Fibroblast of peridontal ligament (primary cell): ENCODE data around the gene MYO1A.
A peak's percentile ranks its signal among the peaks of the same experiment; 100 is the strongest.
"Not testable (repeated sequence)": the region's sequence is repeated elsewhere in the genome, so short reads cannot be mapped to it uniquely, and the experiment has no call there.

Source experiments
- DNase-seq: peaks from one replicate; pipeline ENCODE4 v3.0.0-alpha.2; 2010; ENCODE audit errors: extremely low read depth

The MYO1A gene

DNA sequence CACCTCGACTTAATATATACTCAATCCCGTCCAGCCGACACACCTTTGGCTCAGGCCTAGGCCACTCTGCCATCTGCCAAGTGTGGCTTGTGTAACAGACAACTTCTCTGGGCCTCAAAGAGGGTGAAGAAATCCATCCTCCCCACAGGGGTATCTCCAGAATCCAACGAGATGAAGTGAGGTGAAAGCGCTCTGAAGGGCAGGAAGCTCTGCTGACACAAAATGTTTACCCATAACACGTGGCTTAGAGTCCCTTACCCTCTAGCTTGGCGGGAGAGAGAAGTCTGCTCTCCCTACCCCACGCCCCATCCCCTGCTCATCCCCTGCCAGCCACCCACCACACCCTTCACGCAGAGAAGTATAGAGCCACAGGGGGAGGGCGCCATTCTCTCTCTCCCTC, 56.6 kb downstream of the MYO1A start:
- no peak for DNase-seq

- DNase-seq = no peak
These were observed 58.3 kb downstream of the MYO1A start for GRCh38 chr12:56991319-56992246.

GRCh38 chr12:56990648-56991318, 59.1 kb downstream of the MYO1A start:
- DNase-seq = no peak

DNA sequence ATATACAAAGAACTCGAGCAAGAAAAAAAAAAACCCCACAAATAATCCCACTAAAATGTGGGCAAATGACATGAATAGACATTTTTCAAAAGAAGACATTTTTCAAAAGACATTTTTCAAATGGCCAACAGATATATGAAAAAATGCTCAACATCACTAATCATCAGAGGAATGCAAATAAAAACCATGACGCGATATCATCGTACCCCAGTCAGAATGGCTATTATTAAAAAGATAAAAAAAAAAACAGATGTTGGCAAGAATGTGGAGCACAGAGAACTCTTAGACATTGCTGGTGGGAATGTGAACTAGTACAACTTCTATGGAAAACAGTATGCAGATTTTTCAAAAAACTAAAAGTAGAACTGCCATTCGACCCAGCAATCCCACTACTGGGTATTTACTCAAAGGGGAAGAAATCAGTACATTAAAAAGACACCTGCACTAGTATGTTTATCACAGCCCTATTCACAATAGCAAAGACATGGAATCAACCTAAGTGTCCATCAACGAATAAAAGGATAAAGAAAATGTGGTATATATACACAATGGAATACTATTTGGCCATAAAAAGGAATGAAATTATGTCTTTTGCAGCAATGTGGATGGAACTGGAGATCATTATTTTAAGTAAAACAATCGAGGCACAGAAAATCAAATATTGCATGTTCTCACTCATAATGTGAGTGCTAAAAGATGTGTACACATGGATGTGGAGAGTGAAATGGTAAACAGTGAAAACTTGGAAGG, 59.9 kb downstream of the MYO1A start:
- no peak for DNase-seq

DNA sequence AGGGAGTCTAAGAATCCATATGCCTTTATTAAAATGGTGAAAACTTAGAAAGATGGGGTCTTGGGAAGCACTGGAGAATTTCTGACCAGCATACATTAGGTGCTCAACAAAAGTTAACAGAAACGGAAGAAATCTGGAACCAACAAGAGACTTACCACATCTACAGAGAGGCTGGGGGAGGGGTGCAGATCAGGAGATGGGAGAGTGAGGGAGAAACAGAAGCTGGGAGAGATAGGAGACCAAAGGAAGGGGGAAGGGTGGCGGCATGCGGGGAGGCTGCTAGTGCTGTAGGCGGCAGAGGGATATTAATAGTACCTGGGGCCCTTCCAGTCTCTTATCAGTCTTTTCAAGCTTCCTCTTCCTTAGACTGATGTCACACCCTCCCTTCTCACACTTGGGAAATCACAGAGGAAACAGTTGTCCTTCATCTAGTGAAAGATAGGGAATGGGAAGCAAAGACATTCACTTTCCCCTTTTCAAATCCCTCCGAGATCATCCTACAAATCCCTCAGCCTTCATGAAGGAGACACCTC, 61.7 kb downstream of the MYO1A start:
- no peak for DNase-seq

DNA sequence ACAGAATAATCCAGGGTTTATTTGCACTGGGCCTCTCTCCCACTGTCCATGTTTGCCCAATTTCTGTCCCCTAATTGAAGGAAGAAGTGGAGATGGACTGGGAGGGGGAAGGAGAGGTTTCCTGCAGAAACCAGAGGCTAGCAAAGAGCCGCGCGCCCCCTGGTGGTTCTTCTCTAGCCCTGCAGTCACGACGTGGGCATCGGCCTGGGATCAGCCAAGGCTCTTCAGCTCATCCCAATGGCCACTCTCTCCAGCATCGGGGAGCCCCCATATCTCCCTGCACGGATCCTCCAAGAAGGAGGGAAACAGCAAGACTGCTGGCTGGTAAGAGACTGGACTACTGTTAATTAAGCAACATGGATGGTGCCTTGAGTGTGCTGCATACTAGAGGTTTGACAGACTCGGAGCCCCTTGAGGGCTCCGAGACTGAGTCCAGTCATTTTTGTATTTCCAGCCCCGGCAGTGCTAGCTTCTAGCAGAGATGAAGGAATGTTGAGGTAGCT, 62.3 kb downstream of the MYO1A start:
- DNase-seq = peak; percentile 72

- DNase-seq = no peak
These were observed 62.9 kb downstream of the MYO1A start for GRCh38 chr12:56987011-56987410.

GRCh38 chr12:56985714-56986113, 64.2 kb downstream of the MYO1A start:
- not testable (repeated sequence) for DNase-seq

DNA sequence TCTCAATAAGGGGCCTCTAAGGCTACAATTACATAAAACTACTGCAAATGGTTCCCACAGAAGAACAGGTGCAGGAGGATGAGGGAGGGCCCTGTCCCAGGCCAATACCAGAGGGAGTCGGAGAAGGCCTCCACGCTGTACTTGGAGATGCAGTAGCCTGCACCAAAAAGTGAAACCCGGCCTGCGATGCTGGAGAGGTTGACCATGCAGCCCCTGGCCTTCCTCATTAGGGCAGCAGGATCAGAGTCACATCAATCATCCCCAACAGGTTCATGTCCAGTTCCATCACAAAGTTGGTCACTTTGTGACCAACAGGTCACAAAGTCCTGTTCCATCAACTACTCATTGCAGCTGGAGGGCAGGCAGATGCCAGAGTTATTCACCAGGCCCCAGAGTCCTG, 66.5 kb downstream of the MYO1A start:
- no peak for DNase-seq

DNA sequence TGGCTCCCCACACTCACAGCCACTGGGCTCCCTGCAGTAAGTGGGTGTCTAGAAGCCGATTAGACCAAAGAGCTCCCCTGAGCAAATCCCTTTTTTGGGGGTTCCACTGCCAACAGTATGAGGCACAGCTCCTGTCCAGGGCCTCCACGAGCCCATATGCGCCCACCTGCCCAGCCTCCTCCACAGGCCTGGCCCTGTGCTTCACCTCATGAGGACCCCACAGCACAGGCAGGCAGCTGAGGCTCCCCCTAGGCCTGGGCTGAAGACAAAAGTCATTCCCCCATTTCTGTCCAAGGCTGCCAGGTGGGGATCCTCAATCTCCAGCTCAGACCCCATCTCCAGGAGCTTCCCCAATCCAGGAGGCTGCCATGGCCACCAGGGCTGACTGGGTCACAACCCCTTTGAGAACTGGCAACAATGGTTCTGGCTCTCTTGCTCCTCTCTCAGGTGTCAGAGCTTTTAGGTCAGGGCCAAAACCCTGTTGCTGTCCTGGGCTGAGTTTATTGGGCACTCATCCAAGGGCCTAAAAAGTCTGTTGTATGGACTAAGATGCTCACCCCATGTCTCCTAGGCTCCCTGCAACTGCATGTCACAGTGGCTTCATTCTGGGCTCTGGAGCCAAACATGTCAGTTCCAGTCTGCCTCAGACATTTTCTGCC, 67.2 kb downstream of the MYO1A start:
- DNase-seq = not testable (repeated sequence)

GRCh38 chr12:56980941-56981530, 68.9 kb downstream of the MYO1A start:
- DNase-seq = no peak

DNA sequence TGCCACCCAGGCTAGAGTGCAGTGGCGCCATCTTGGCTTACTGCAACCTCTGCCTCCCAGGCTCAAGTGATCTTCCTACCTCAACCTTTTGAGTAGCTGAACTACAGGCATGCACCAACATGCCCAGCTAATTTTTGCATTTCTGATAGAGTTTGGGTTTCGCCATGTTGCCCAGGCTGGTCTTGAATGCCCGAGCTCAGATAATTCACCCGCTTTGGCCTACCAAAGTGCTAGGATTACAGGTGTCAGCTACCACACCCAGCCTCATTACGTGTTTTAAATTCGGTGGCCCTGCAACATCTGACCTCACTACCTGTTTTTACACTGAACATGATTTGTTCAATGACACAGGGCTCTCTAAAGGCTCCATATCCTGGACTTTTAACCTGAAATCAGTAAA, 69.7 kb downstream of the MYO1A start:
- no peak for DNase-seq

DNA sequence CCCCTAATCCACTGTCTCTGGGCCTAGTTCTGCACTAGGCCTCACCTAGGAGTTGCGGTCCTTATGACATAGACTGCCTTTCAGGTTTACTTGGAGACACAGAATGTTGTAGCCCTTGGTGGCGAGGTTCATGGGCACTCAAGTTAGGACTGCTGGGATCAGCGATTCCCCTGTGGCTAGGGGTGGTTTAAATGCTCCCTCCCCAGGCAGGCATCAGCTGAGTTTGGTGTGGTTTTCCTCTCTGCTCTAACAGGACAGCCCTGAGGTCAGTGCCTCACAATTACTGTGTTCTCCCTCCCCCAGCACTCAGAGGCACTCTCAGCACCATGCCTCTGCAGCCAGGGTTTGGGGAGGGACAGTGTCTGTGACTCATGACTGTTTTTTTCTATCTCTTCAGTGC, 70.3 kb downstream of the MYO1A start:
- no peak for DNase-seq
